ENCODE data around the gene DHRS3. TPM values are rescaled to one million over a fixed set of nuclear protein-coding genes. Genes with fewer than 3 reads are reported as not detected.

DHRS3 gene
- total RNA-seq, 2 donors from 2014 or later = 9.2 to 9.8 TPM

DNA sequence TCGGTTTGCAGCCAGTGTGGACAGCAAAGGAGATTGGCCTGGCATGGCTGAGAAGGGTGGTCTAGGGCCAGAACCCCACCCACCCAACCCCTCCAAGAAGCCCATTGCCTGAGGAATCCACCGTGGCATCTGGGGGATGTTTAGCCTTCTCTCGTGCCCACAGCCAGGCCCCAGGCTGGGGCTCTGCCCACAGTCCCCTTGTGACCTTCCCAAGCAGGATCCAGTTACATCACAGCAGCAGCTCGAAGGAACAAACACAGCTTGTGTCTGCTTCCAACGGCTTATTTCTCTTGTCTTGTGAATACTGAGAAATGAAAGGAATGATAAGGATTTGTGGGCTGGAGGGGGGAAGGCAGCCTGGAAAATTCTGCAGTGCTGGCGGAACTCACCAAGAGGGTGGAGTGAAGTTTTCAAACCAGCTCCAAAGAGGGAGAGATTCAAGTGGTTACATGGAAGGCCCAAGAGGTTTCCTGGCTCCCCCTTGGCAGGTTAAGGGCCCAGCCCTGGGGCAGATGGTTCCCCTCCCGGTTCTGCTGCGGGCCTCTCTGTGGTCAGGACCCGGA, 61.6 kb downstream of the DHRS3 start:
- peak; percentile 57 for DNase-seq
- no peak for TF ChIP-seq CTCF (conservative IDR thresholded peaks at IDR 0.05)
- Histone ChIP-seq H3K4me3 (ENCODE audit: low read length) (no peak overlapping the region), H3K27ac (ENCODE audit: low read depth, low read length) (no peak overlapping the region), H3K4me1 (ENCODE audit: control insufficient read depth, insufficient read depth, low read length) (no peaks in the 10 kb centered on the region), H3K9ac (ENCODE audit: extremely low read depth, low read length, poor library complexity, severe bottlenecking) (no peak overlapping the region), H3K9me3 (ENCODE audit: control insufficient read depth, low read length) (peaks cover 5% of the 10 kb centered on the region), H3K27me3 (ENCODE audit: control insufficient read depth, insufficient read depth, low read length, poor library complexity, severe bottlenecking) (no peaks in the 10 kb centered on the region), H3K36me3 (ENCODE audit: control insufficient read depth, insufficient read depth, low read length) (no peaks in the 10 kb centered on the region)
- 45 to 74% methylated on average over 5 to 9 of the region's 9 CpGs for WGBS, 2 experiments (ENCODE audit: insufficient coverage in 1 of 2, insufficient read length in 1 of 2)
- no peak overlapping the region for H3K27ac Mint-ChIP-seq
- no peak overlapping the region for H3K4me3 Mint-ChIP-seq
- H3K4me1 Mint-ChIP-seq = peaks cover 2% of the 10 kb centered on the region
- H3K36me3 Mint-ChIP-seq (ENCODE audit: low read depth) = no peaks in the 10 kb centered on the region
- H3K9me3 Mint-ChIP-seq = peaks cover 16% of the 10 kb centered on the region
- H3K27me3 Mint-ChIP-seq (ENCODE audit: insufficient read depth) = peaks cover 3% of the 10 kb centered on the region

DNA sequence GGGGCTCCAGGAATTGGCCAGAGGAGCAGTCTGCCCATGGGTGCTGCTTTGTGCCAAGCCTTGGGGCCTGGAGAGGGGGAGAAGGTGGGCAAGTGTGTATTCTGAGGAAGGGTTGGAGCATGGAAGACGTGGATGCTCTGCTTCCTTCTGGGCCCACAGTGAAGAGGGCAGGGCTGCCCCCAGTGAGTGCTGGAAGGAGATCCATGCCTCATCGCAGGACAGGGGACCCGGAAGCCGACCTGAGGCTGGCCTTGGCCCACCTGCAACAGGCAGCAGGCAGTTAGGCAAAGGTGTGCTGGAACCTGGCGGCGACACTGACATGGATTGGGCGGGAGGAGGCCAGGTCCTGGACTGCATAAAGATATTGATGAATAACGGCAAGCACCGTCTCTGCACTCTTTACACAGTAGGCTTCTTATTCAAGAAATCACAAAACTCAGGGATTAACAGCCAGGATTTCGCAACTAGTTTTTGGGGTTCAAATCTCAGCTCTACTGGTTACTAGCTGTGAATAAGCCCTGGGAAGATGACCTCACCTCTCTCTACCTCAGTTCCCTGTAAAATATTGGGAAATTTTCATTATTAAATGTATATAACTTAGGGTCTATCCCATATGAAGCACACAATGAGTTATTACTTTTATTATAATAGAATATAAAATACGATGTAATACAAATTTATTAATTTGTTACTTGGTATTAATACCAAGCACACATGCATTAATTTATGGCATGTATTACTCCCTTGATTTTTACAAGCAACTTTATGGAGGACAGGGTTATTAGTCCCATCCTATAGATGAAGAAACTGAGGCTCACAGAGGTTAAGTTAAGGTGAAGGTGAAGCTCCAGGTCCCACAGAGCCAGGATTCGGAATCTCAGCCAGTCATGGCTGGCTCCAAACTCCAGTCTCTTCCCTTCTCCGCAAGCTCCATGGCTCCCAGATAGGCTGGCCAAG, 62.3 kb downstream of the DHRS3 start:
- Mint-ChIP-seq H3K27ac (no peak overlapping the region), H3K27me3 (ENCODE audit: insufficient read depth) (peaks cover 3% of the 10 kb centered on the region), H3K9me3 (peaks cover 16% of the 10 kb centered on the region), H3K4me1 (peaks cover 2% of the 10 kb centered on the region), H3K4me3 (no peak overlapping the region), H3K36me3 (ENCODE audit: low read depth) (no peaks in the 10 kb centered on the region)
- no peak for DNase-seq
- 91 to 93% methylated on average over 10 to 12 of the region's 13 CpGs for WGBS, 2 experiments (ENCODE audit: insufficient coverage in 1 of 2, insufficient read length in 1 of 2)
- no peak overlapping the region for H3K9ac ChIP-seq (ENCODE audit: extremely low read depth, low read length, poor library complexity, severe bottlenecking)
- TF ChIP-seq CTCF (conservative IDR thresholded peaks at IDR 0.05) = no peak
- no peak overlapping the region for H3K4me3 ChIP-seq (ENCODE audit: low read length)
- H3K27me3 ChIP-seq (ENCODE audit: control insufficient read depth, insufficient read depth, low read length, poor library complexity, severe bottlenecking) = no peaks in the 10 kb centered on the region
- H3K36me3 ChIP-seq (ENCODE audit: control insufficient read depth, insufficient read depth, low read length) = no peaks in the 10 kb centered on the region
- no peaks in the 10 kb centered on the region for H3K4me1 ChIP-seq (ENCODE audit: control insufficient read depth, insufficient read depth, low read length)
- H3K27ac ChIP-seq (ENCODE audit: low read depth, low read length) = no peak overlapping the region
- H3K9me3 ChIP-seq (ENCODE audit: control insufficient read depth, low read length) = peaks cover 5% of the 10 kb centered on the region

GRCh38 chr1:12554521-12555305, 63.3 kb downstream of the DHRS3 start:
- 93 to 94% methylated on average over 17 to 18 of the region's 18 CpGs for WGBS, 2 experiments (ENCODE audit: insufficient coverage in 1 of 2, insufficient read length in 1 of 2)
- Histone ChIP-seq H3K4me1 (ENCODE audit: control insufficient read depth, insufficient read depth, low read length) (no peaks in the 10 kb centered on the region), H3K9ac (ENCODE audit: extremely low read depth, low read length, poor library complexity, severe bottlenecking) (no peak overlapping the region), H3K9me3 (ENCODE audit: control insufficient read depth, low read length) (peaks cover 5% of the 10 kb centered on the region), H3K4me3 (ENCODE audit: low read length) (no peak overlapping the region), H3K27ac (ENCODE audit: low read depth, low read length) (no peak overlapping the region), H3K36me3 (ENCODE audit: control insufficient read depth, insufficient read depth, low read length) (no peaks in the 10 kb centered on the region), H3K27me3 (ENCODE audit: control insufficient read depth, insufficient read depth, low read length, poor library complexity, severe bottlenecking) (no peaks in the 10 kb centered on the region)
- Mint-ChIP-seq H3K27ac (no peak overlapping the region), H3K4me1 (peaks cover 2% of the 10 kb centered on the region), H3K9me3 (peaks cover 14% of the 10 kb centered on the region), H3K27me3 (ENCODE audit: insufficient read depth) (peaks cover 3% of the 10 kb centered on the region), H3K36me3 (ENCODE audit: low read depth) (no peaks in the 10 kb centered on the region), H3K4me3 (no peak overlapping the region)
- TF ChIP-seq CTCF (conservative IDR thresholded peaks at IDR 0.05) = no peak
- DNase-seq = no peak

All from endodermal cell (in vitro differentiated cells).